Stromal cell of bone marrow (primary cell): ENCODE measurements around the gene RGS7BP.

Experiments used
- DNase-seq: peaks from one replicate; pipeline ENCODE4 v3.0.0-alpha.2; 2012; ENCODE audit warnings: low read depth

RGS7BP gene

GRCh38 chr5:64505769-64506566 is at the start of gene RGS7BP:
RGS7BP (plus strand) TSS chr5:64506015; CDS start chr5:64506625, 610 bp downstream.
- peak; percentile 7 for DNase-seq

- DNase-seq: no peak
Measured at GRCh38 chr5:64457846-64458245, 48.0 kb upstream of the RGS7BP start.

GRCh38 chr5:64458948-64459347 is 46.9 kb upstream of the RGS7BP start:
- no peak for DNase-seq

- no peak for DNase-seq
Measured at GRCh38 chr5:64462391-64462790, 43.4 kb upstream of the RGS7BP start.

GRCh38 chr5:64486163-64486562 is 19.7 kb upstream of the RGS7BP start:
- no peak for DNase-seq

- DNase-seq: no peak
Measured at GRCh38 chr5:64487283-64487682, 18.5 kb upstream of the RGS7BP start.

- DNase-seq: no peak
Measured at GRCh38 chr5:64489857-64490256, 16.0 kb upstream of the RGS7BP start.

- no peak for DNase-seq
Measured at GRCh38 chr5:64497386-64497785, 8.4 kb upstream of the RGS7BP start.

GRCh38 chr5:64502196-64502595 is 3.6 kb upstream of the RGS7BP start:
- DNase-seq: no peak

- DNase-seq: no peak
Measured at GRCh38 chr5:64506567-64507263, 900 bp downstream of the RGS7BP start.

GRCh38 chr5:64507264-64507605 is 1.4 kb downstream of the RGS7BP start:
- no peak for DNase-seq

GRCh38 chr5:64509828-64510227 is 4.0 kb downstream of the RGS7BP start:
- no peak for DNase-seq

GRCh38 chr5:64513492-64513891 is 7.7 kb downstream of the RGS7BP start:
- DNase-seq: no peak

- DNase-seq: no peak
Measured at GRCh38 chr5:64514612-64515011, 8.8 kb downstream of the RGS7BP start.

GRCh38 chr5:64516216-64516615 is 10.4 kb downstream of the RGS7BP start:
- no peak for DNase-seq

GRCh38 chr5:64518793-64519192 is 13.0 kb downstream of the RGS7BP start:
- DNase-seq: no peak

GRCh38 chr5:64519263-64519662 is 13.4 kb downstream of the RGS7BP start:
- no peak for DNase-seq

GRCh38 chr5:64526734-64527439 is 21.1 kb downstream of the RGS7BP start:
- DNase-seq: no peak

GRCh38 chr5:64530076-64530475 is 24.3 kb downstream of the RGS7BP start:
- DNase-seq: no peak

GRCh38 chr5:64532212-64532611 is 26.4 kb downstream of the RGS7BP start:
- DNase-seq: no peak

GRCh38 chr5:64532657-64533056 is 26.8 kb downstream of the RGS7BP start:
- DNase-seq: no peak

GRCh38 chr5:64534033-64534432 is 28.2 kb downstream of the RGS7BP start:
- no peak for DNase-seq

GRCh38 chr5:64557911-64558310 is 52.1 kb downstream of the RGS7BP start:
- no peak for DNase-seq
